ENCODE measurements around the gene RACK1.
"Not testable (repeated sequence)": the region's sequence is repeated elsewhere in the genome, so short reads cannot be mapped to it uniquely, and the experiment has no call there.

RACK1 gene

GRCh38 chr5:181214249-181214648, 29.5 kb downstream of the RACK1 start:
- not testable (repeated sequence) for DNase-seq (ENCODE audit: low spot score)

- DNase-seq (ENCODE audit: low spot score), result no peak
Observed at GRCh38 chr5:181212934-181213333, 30.8 kb downstream of the RACK1 start.

GRCh38 chr5:181212080-181212479, 31.6 kb downstream of the RACK1 start:
- DNase-seq (ENCODE audit: low spot score), result no peak

GRCh38 chr5:181211208-181211607, 32.5 kb downstream of the RACK1 start:
- DNase-seq (ENCODE audit: low spot score), result no peak

- not testable (repeated sequence) for DNase-seq (ENCODE audit: low spot score)
Observed at GRCh38 chr5:181210698-181211097, 33.0 kb downstream of the RACK1 start.

- DNase-seq (ENCODE audit: low spot score), result not testable (repeated sequence)
Observed at GRCh38 chr5:181210148-181210547, 33.6 kb downstream of the RACK1 start.

GRCh38 chr5:181209006-181209405, 34.7 kb downstream of the RACK1 start:
- DNase-seq (ENCODE audit: low spot score), result not testable (repeated sequence)

- DNase-seq (ENCODE audit: low spot score), result no peak
Observed at GRCh38 chr5:181207960-181208253, 35.8 kb downstream of the RACK1 start.

GRCh38 chr5:181207214-181207959, 36.3 kb downstream of the RACK1 start:
- DNase-seq (ENCODE audit: low spot score), result peak; percentile 80

GRCh38 chr5:181205761-181206649, 37.7 kb downstream of the RACK1 start:
- no peak for DNase-seq (ENCODE audit: low spot score)

GRCh38 chr5:181204826-181205760, 38.6 kb downstream of the RACK1 start, which contains the start of gene TRIM7:
Gene TRIM7 (minus strand): TSS chr5:181205196. CDS start chr5:181205110, 86 bp downstream.
- no peak for DNase-seq (ENCODE audit: low spot score)

- DNase-seq (ENCODE audit: low spot score), result no peak
Observed at GRCh38 chr5:181204113-181204825, 39.4 kb downstream of the RACK1 start.

GRCh38 chr5:181203777-181204112, 40.0 kb downstream of the RACK1 start:
- DNase-seq (ENCODE audit: low spot score), result no peak

- DNase-seq (ENCODE audit: low spot score), result no peak
Observed at GRCh38 chr5:181203093-181203711, 40.5 kb downstream of the RACK1 start.

- no peak for DNase-seq (ENCODE audit: low spot score)
Observed at GRCh38 chr5:181200816-181201215, 42.9 kb downstream of the RACK1 start.

GRCh38 chr5:181199881-181200638, 43.6 kb downstream of the RACK1 start:
- no peak for DNase-seq (ENCODE audit: low spot score)

- no peak for DNase-seq (ENCODE audit: low spot score)
Observed at GRCh38 chr5:181198905-181199519, 44.7 kb downstream of the RACK1 start.

- no peak for DNase-seq (ENCODE audit: low spot score)
Observed at GRCh38 chr5:181198106-181198685, 45.5 kb downstream of the RACK1 start.

- no peak for DNase-seq (ENCODE audit: low spot score)
Observed at GRCh38 chr5:181197326-181197951, 46.3 kb downstream of the RACK1 start.

Measured in pons (tissue), 1 donor.